MM.1S (cell line): ENCODE data around the gene TYW1.
"Not testable (repeated sequence)": the region's sequence is repeated elsewhere in the genome, so short reads cannot be mapped to it uniquely, and the experiment has no call there.

ENCODE experiments used
- EZH2 ChIP-seq: fragments of 300-600 bp; sonication (generic); optimal IDR thresholded peaks from 2 replicates; pipeline ENCODE3; 2017; ENCODE audit warnings: low read depth, mild to moderate bottlenecking, antibody characterized with exemption, low read length, mixed read lengths
- EZH2phosphoT487 ChIP-seq: fragments of 300-600 bp; sonication (generic); IDR thresholded peaks from 2 replicates; pipeline ENCODE4 v1.6.1; 2018; ENCODE audit warnings: antibody characterized with exemption, low read length
- TF ChIP-seq, protein P1 (sequence below): fragments of 300-600 bp; sonication (generic); IDR thresholded peaks from 2 replicates; pipeline ENCODE4 v1.5.1; 2016; ENCODE audit warnings: antibody characterized with exemption, low read length, mixed read lengths

DNA sequence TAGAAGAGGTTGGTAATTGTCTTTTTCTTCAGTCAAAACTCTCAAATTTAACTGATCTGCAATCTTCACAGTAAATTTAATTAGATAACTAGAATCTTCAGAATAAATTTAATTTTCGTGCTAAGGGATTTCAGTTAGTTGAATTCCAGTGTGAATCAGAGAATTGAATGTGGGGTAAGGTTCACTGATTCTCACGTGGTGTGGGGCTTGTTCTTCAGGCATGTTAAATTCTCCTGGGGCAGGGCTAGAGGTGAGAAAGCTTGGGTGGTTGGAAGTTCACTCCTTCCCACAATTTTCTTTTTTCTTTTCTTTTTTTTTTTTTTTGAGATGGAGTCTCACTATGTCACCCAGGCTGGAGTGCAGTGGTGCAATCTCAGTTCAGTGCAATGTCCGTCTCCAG lies 13.0 kb downstream of the TYW1 start:
- TF ChIP-seq, protein P1, sequence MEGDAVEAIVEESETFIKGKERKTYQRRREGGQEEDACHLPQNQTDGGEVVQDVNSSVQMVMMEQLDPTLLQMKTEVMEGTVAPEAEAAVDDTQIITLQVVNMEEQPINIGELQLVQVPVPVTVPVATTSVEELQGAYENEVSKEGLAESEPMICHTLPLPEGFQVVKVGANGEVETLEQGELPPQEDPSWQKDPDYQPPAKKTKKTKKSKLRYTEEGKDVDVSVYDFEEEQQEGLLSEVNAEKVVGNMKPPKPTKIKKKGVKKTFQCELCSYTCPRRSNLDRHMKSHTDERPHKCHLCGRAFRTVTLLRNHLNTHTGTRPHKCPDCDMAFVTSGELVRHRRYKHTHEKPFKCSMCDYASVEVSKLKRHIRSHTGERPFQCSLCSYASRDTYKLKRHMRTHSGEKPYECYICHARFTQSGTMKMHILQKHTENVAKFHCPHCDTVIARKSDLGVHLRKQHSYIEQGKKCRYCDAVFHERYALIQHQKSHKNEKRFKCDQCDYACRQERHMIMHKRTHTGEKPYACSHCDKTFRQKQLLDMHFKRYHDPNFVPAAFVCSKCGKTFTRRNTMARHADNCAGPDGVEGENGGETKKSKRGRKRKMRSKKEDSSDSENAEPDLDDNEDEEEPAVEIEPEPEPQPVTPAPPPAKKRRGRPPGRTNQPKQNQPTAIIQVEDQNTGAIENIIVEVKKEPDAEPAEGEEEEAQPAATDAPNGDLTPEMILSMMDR = not testable (repeated sequence)
- TF ChIP-seq EZH2, EZH2phosphoT487: not testable (repeated sequence)
